GM18519 (cell line): Measurements from ENCODE around the gene DDX4.
"Not testable (repeated sequence)": the region's sequence is repeated elsewhere in the genome, so short reads cannot be mapped to it uniquely, and the experiment has no call there.

ENCODE experiments used
- ATAC-seq: cut with Tn5 transposase; IDR thresholded peaks from one replicate; pipeline ENCODE4 v1.9.1; 2021; ENCODE audit warnings: mild to moderate bottlenecking, moderate library complexity; ENCODE audit not compliant: unreplicated experiment, low FRiP score

Gene DDX4

DNA sequence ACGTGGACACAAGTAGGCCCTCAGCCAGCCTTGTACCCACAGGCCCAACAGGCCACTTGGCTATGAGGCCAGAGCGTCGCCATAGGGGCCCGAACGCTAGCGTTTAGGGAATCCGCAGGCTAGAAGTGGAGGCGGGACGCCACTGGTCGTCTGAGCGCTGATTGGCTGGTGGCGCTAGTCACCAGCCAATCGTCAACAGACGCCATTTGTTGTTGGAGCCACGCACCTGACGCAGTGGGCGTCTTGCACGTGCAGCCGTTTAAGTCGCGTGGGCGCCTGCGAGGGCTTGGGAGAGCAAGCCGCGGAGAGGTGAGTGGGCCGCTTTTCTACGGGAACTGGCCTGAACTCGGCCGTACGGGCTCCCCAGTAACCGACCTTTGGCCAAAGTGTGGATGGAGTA, at the start of gene DDX4:
TSS of gene DDX4 (plus strand) at position 269 of the 400 bp plus-strand sequence. CDS start 903 bp downstream, outside the sequence.
- ATAC-seq: no peak

DNA sequence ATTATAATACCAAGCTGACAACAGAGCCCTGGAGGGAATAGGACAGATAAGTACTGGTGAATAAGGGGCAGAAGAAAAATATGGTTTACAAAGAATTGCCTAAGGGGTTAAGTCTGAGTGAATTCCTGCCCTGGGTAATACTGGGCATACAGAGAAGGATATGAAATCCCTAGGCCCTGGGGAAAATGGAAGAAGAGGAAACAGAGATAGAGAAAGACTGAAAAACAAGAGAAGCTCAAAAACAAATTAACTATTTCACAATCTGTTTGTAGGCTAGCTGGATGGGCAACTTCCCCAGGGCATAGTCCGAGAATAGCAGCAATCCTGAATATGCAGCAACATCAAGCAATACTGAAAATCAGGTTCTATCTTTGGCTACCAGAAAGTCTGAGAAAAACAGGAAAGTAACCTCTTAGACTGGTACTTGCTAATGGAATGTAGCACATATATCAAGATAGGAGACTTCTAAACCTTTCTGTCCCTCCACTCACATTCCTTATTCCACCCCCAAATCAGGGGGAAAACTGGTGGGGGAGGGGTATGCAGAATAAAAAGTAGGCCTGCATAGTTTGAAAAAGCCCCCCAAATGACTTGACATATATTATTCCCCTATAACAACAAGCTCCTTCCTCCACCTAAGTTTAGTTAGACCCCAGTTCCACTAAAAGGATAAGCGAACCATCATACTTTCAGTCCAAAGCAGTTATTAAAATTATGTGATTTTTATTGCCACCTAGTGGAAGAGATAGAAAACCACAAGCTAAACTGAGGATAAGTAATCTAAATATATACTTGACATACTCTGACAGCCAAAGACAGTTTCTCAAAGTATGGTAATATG, 46.4 kb upstream of the DDX4 start:
- ATAC-seq: no peak

DNA sequence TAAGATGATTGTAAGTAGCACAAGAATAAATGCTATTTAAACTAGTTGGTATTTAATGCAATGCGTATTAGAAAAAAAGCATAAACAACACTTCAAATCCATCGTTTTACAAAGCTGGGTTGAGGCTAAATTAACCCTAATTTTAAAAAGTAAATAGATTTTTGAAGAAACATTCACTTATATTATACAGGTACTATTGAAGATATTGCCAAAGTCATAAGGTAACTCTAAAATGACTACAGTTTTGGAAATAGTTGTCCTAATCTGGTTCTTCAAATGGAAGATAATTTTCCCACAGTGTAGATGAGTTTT, 45.8 kb upstream of the DDX4 start:
- ATAC-seq: no peak

DNA sequence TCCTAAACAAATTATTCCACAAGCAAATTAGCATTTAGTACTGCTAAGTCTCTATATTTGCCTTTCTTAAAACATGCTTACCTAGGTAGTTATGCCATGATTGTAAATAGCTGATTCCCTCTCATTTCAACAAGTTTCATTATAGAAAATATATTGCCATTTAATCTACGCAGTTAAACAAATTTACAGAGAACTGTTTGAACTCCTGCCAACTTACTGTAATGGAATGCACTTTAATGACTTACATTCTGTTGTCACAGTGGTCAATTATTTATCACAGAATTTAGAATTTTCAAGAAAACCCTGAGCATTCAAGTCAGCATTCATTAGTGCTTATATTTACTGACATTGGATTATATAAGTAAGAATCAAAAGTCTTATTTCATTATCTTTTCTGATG, 45.4 kb upstream of the DDX4 start:
- ATAC-seq: no peak

DNA sequence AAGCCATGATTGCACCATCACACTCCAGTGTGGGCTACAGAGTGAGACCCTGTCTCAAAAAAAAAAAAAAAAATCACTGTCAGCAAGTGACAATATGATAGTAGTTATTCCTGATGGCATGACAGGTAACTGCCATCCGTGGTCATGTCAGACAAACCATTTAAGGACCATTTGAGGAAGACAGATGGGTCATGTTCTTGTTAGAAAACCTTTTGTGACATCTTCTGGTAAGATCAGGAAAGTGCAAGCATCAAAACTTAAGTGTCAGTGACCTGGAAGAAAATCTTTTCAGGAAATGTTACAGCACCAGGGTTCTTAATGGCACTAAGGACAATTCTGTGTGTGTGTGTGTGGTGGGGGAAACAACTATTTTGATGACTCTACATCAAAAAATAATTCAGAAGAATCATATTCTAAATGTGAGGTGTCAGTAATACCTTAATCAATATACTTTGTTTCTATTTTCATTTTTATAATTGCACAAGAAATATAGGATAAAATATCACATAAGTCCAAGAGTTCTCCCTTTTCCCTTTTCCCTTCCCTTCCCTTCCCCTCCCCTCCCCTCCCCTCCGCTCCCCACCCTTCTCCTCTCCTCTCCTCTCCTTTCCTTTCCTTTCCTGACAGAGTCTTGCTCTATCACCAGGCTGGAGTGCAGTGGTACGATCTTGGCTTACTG, 43.6 kb upstream of the DDX4 start:
- ATAC-seq: no peak

DNA sequence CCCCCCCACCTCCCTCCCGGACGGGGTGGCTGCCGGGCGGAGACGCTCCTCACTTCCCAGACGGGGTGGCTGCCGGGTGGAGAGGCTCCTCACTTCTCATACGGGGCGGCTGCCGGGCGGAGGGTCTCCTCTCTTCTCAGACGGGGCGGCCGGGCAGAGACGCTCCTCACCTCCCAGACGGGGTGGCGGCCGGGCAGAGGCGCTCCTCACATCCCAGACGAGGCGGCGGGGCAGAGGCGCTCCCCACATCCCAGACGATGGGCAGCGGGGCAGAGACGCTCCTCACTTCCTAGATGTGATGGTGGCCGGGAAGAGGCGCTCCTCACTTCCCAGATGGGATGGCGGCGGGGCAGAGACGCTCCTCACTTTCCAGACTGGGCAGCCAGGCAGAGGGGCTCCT, 41.2 kb upstream of the DDX4 start:
- ATAC-seq: not testable (repeated sequence)

DNA sequence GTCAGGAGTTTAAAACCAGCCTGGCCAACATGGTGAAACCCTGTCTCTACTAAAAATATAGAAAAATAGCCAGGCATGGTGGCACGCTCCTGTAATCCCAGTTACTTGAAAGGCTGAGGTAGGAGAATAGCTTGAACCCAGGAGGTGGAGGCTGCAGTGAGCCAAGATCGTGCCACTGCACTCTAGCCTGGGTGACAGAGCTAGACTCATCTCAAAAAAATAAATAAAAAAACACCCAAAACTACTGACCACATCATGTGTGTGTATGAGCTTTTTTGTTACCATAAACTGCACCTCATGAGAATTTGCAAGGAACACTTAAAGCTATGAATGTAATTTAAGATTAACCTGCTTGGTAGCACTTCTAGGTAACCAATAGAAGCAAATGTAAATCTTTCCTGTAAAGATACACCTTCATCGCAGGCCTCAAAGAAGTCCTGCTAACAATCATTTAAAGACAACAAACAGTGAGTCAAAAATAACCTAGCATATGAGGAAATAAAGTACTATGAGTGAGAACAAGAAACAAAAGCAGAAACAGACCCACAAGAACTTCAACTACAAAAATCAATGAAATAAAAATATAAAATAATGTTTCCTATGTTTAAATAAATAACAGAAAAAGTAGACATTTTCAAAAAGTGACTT, 38.7 kb upstream of the DDX4 start:
- no peak for ATAC-seq

DNA sequence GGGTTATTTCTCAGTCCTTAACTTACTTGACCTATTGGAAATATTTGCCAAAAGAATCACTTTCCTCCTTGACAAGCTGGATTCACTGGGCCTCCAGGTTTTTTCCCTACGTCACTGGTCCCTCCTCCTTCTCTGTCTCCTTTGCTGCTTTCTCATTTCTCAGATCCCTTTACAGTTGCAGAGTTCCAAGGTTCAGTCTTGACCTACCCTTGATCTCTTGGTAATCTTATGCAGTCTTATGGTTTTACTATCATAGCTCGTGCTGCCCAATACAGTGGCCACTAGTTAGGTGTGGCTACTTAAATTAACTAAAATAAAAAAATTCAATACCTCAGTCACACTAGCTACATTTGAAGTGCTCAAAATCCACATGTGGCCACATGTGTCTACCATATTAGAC, 37.1 kb upstream of the DDX4 start:
- no peak for ATAC-seq

DNA sequence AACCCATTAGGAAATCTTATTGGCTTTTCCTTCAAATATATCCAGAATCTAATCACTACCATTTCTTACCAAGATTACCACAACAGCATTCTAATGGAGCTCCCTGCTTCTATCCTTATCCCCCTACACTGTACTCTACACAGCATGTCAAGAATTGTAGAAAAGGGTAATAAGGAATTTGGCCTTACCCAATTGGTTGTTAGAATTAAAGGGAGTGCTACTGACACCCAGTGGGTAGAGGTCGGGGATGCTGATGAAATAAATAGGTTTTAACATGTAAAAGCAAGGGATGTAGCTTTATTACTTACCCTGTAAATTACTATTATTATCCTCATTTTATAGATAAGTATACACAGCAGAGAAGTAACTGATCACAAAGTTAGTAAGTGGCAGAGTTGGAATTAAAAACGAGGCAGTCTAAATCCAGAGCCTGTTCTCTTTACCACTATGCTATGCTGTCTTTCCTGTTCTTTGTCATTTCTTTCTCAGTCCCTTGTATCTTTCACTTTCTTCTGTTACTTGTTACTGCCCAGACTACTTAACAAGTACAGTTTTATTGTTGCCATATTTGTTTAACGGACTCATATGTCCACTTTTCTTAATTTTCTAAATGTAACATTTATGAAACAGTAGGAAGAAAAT, 36.3 kb upstream of the DDX4 start:
- no peak for ATAC-seq

DNA sequence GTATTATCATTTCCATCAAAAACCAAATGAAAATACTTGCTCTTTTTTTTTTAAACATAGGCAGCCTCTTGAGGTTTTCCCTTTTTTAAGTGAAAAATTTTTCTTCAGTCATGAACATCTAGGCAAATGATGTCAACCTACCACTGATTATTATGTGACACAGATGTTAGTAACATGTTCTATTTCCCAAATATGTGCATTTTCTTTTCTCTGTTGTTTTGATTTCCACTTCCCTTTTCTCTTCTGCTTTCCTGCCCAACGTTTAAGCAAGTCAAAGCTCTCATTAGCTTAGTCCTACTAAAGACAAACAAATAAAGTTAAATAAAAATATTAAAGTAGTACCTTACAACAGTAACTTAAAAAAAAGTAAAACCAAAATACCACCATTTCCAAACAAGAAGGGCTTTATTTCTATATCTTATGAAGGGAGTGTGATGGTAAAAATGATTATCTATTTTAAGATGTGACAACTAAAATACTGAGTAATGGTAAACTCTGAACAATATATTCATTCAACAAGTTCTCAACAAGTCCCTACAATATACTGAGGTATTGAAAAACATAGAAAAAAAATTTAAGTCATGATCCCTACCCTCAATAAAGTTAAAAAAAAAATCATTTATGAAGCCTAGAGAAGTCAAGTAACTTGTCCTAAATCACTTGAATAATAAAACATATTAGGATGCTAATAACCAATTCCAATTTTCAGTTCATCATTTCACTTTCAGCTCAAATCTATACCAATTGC, 35.1 kb upstream of the DDX4 start:
- ATAC-seq: no peak

DNA sequence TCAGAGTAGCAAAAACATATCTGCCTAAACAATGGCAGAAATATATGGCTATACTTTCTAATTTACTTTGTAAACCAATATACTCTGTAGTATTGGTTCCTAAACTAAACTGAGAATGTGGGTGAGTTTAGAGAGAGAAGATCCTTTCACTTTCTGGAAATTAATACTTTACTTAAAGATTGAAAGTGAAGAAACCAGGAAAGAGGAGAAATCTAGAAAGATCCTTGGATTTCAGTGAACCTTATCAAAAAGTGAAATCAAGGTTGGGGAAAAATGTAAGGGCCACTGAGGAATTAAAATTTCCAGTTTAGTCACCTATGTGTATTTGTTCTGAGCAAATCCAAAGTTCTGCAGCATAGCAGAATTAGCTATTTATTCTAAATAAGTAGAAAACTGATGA, 31.6 kb upstream of the DDX4 start:
- ATAC-seq: no peak

DNA sequence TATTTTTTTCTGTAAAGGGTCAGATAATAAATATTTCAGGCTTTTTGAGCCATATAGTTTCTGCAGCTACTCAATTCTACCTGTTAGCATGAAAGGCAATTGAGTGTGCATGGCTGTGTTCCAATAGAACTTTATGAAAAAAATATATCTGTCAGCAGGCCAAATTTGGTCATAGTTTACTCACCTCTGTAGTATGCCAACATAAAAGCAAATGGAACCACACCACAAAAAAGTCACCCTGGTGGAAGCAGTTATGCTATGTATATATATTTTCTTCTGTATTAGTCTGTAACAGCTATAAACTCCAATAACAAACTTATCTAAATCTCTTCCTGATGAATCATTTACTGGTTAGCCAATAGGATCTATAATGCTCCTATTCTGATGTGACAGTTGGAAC, 29.1 kb upstream of the DDX4 start:
- no peak for ATAC-seq

DNA sequence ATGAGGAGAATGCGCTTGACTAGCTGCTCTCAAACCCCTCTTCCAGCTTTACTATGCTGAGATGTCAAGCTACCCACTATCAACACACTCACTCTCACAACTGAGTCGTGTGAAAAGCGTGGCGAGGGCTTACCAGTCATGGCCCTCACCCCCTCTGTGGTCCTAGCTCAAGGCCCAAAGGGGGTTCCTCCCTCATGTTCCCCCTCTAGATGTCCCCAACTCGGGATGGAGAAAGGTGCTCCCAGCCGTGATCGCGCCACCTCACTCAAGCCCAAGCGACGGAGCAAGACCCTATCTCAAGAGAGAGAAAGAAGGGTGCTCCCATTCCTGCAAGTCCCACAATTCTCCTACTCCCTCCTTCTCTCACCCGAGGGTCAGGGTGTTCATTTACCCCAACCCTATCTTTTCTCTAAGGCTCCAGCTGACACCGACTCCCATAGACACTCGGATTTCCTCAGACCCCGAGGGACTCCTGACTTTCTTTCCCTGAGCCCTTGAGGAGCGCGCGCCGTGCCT, 26.3 kb upstream of the DDX4 start:
- no peak for ATAC-seq

DNA sequence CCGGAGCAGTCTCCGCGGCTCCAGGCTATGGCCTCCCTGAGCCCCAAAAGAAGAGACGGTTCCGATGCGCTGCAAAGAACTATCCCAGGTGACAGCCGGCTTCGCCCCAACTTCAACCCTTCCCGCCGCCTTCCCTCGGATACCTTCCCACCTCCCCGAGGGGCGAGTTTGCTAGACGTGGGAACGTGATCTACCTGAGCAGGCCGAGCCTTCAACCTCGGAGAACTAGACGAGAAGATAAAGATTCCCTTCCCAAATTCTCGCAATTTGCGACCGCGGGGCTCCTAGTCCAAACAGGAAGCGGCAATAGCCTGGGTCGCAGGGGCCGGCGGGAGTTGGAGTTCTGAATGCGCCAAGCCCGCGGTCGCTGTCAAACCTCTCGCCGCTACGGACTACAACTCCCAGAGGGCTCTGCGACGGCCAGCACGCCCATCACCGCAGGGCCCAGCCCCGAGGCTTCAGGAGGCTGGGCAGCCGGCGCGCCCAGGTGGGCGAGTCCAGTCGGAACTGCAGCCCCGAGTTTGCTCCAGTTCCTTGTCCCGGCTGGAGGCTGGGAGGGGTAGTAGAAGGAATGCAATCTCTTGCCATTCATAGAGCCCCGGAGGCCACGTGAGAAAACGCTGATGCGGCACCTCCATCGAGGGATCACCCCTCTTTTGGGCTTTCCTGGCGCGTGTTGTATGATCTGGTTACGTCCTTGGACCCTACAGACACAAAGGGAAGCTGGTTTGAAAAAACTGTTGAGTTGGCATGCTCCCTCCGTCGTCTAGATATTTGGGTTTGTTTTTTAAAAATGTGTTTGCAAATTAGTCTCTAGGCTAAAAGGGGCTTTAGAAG, 25.6 kb upstream of the DDX4 start, which contains the start of gene SLC38A9:
TSS of gene SLC38A9 (minus strand) at position 302 of the 837 bp plus-strand sequence. CDS start 14,366 bp downstream, outside the sequence.
- ATAC-seq: peak; percentile 97

DNA sequence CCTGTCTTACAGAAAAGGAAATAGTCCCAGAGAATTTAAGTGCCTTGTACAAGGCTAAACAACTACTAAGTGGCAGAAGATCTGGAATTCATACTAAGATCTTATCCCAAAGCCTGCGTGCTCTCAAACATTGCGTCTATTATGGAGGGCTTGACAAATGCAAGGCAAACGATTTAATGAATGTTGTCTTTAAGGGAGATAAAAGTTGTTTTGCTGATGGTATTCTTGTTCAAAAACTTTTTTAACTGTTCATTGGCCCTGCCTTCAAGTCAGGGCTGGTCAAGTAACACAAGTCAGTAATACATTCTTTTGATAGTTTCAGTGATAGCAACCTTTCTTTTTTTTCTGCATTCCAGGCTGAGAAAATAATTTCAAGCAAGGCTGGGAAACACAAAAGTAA, 24.0 kb upstream of the DDX4 start:
- ATAC-seq: no peak

DNA sequence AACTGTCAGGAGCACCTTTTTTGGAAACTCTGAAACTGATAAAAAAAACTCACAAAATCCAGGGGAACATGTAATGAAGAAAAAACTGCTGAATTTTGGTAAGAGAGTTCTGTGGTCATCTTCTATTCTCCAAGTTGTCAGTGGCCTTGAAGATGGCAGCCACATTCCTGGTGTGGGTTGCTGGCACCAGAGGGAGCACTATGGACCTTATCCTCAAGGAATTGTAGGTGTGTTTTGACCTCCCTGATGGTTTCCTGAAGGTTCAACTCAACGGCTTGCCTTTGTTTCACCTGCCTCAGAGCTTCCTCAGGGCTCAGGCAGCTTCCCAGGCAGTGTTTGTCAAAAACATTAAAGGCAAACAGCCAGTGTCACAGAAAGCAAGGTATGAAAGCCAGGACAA, 23.5 kb upstream of the DDX4 start:
- no peak for ATAC-seq

DNA sequence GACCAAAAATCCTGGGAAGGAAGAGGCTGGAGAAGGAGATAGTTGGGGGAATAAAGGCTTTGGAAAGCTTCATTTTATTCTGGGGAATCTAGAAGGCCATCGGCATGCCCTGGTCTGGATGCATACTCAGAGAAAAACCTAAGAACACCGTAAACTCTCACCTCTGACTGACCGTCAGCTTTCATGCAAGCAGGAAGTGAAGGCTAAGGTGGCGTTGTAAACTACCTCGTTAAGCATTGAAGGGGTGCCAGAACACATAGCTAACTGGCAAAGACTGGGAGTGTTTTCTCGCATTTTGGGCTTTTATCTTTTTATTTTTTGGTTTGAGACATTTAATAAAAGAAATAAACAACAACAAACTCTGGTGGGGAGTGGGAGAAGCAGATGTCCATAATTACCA, 23.1 kb upstream of the DDX4 start:
- ATAC-seq: no peak

DNA sequence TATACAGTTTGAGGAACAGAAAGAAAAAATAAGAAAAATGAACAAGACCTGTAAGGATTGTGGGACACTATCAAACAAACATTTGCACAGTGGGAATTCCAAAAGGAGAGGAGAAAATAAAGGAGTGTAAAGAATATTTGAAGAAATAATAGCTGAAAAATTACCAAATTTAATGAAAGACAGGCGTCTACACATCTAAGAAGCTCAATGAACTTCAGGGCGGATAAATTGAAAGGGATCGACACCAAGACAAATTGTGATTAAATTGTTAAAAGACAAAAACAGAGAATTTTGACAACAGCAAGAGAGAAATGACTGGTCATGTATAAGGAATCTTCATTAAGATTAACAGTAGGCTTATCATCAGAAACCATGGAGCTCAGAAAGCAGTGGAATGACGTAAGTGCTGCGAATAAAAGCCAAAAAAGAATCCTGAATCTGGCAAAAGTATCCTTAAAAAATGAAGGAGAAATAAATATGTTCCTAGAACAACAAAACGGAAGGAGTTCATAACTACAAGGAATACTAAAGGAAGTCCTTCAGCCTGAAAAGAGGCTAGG, 22.3 kb upstream of the DDX4 start:
- no peak for ATAC-seq

DNA sequence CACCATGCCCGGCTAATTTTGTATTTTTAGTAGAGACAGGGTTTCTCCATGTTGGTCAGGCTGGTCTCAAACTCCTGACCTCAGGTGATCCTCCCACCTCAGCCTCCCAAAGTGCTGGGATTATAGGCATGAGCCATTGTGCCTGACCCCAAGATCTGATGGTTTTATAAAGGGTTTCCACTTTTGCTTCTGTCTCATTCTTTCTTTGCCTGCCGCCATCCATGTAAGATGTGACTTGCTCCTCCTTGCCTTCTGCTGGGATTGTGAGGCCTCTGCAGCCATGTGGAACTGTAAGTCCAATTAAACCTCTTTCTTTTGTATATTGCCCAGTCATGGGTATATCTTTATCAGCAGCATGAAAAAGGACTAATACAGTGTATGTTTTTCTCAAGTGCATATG, 18.8 kb upstream of the DDX4 start:
- ATAC-seq: not testable (repeated sequence)
